NT2/D1 (cell line): Measurements from ENCODE around the gene ACAA2.

Experiments used
- SUZ12 ChIP-seq: IDR thresholded peaks from 2 replicates; pipeline ENCODE4 v1.6.1; 2011; ENCODE audit not compliant: insufficient read length, insufficient read depth; ENCODE audit errors: extremely low read depth
- YY1 ChIP-seq: IDR thresholded peaks from 2 replicates; pipeline ENCODE4 v1.6.1; 2011; ENCODE audit not compliant: insufficient read length, insufficient read depth
- ZNF274 ChIP-seq: IDR thresholded peaks from 2 replicates; pipeline ENCODE4 v1.6.1; 2011; ENCODE audit warnings: mild to moderate bottlenecking, low read depth, low read length

- TF ChIP-seq ZNF274 (no peak), YY1 (no peak), SUZ12 (no peak)
Measured at GRCh38 chr18:49778826-49779465, 34.4 kb downstream of the ACAA2 start.
